Measurements from ENCODE around the gene SMAD6.

GRCh38 chr15:66815318-66815717 is 113.3 kb downstream of the SMAD6 start:
- no peak for TF ChIP-seq CTCF (IDR thresholded peaks at IDR 0.05; ENCODE audit: insufficient read depth, low read depth, low read length)
- no peak for TF ChIP-seq EZH2 (IDR thresholded peaks at IDR 0.05; ENCODE audit: insufficient read depth, low read length)

Data from astrocyte (in vitro differentiated cells and primary cell).